H1 (cell line): ENCODE results near the gene TRIM41. TPM values are rescaled to one million over a fixed set of nuclear protein-coding genes. Genes with fewer than 3 reads are reported as not detected.

Experiments
- CTCF ChIA-PET: fragments of 300-600 bp; sonication (Branson Sonifier 250); formaldehyde crosslinking; loops from one replicate; lab custom pipeline; 2021; ENCODE audit not compliant: partially characterized antibody; lab: Charles Lee
- POLR2A ChIA-PET: fragments of 300-600 bp; sonication (Branson Sonifier 250); formaldehyde crosslinking; loops from one replicate; lab custom pipeline; 2021; ENCODE audit warnings: inconsistent platforms; ENCODE audit not compliant: partially characterized antibody; lab: Charles Lee
- DNase-seq, 2 experiments: peaks; one replicate each; pipeline versions ENCODE4 v3.0.0 to v3.0.0-alpha.2; 2010 to 2022; ENCODE audit warnings: low spot score in 2 of 2, low read depth in 1 of 2, mixed read lengths in 1 of 2
- FAIRE-seq: peaks from 2 replicates; lab custom pipeline; 2011; peaks lifted over from hg19 to GRCh38; lab: Jason Lieb, UNC
- H2AFZ ChIP-seq: 2 replicates; pipeline ENCODE4 v1.8.1; 2012; ENCODE audit warnings: low read length, inconsistent platforms
- H2AK5ac ChIP-seq: 2 replicates; pipeline ENCODE4 v1.6.1; 2013; ENCODE audit warnings: low read depth, low read length
- H2BK120ac ChIP-seq: replicated peaks from 2 replicates; pipeline ENCODE3; 2013; ENCODE audit warnings: low read depth, low read length, inconsistent platforms
- H2BK12ac ChIP-seq: 2 replicates; pipeline ENCODE4 v1.6.1; 2013; ENCODE audit warnings: low read depth, low read length
- H2BK15ac ChIP-seq: 2 replicates; pipeline ENCODE4 v1.6.1; 2013; ENCODE audit warnings: low read length
- H2BK20ac ChIP-seq: 2 replicates; pipeline ENCODE4 v1.6.1; 2013; ENCODE audit warnings: low read length
- H2BK5ac ChIP-seq: 2 replicates; pipeline ENCODE4 v1.6.1; 2013; ENCODE audit warnings: low read depth, low read length
- H3K14ac ChIP-seq: 2 replicates; pipeline ENCODE4 v1.6.1; 2013; ENCODE audit warnings: inconsistent platforms; ENCODE audit not compliant: insufficient read length
- H3K18ac ChIP-seq: 2 replicates; pipeline ENCODE4 v1.6.1; 2013; ENCODE audit warnings: low read length; ENCODE audit errors: extremely low read depth
- H3K23ac ChIP-seq: 2 replicates; pipeline ENCODE4 v1.6.1; 2013; ENCODE audit warnings: inconsistent platforms; ENCODE audit not compliant: insufficient read length
- H3K23me2 ChIP-seq: 2 replicates; pipeline ENCODE4 v1.6.1; 2013; ENCODE audit warnings: low read depth, low read length
- H3K27ac ChIP-seq: 2 replicates; pipeline ENCODE4 v1.6.1; 2011; ENCODE audit warnings: low read depth, low read length, inconsistent platforms
- H3K27me3 ChIP-seq, 4 experiments: replicated peaks in 1 of 4; 1 replicate in 1 of 4; 2 replicates in 3 of 4; pipeline versions ENCODE4 v1.6.1 to v1.8.1; 2011 to 2013; ENCODE audit warnings: low read length in 3 of 4, mild to moderate bottlenecking in 3 of 4, inconsistent platforms in 2 of 4, mixed read lengths in 2 of 4, moderate library complexity in 1 of 4; ENCODE audit not compliant: control insufficient read depth in 3 of 4, insufficient read depth in 3 of 4; ENCODE audit errors: extremely low read depth in 1 of 4
- H3K36me3 ChIP-seq, 4 experiments: 2 replicates each; pipeline versions ENCODE4 v1.6.1 to v1.8.1; 2011 to 2013; ENCODE audit warnings: mild to moderate bottlenecking in 4 of 4, low read length in 3 of 4, moderate library complexity in 2 of 4, control low read depth in 1 of 4, inconsistent platforms in 1 of 4; ENCODE audit not compliant: insufficient read depth in 4 of 4, control insufficient read depth in 2 of 4
- H3K4ac ChIP-seq: replicated peaks from 2 replicates; pipeline ENCODE3; 2013; ENCODE audit warnings: low read length, low read depth, mixed read lengths, inconsistent platforms; ENCODE audit not compliant: insufficient read length
- H3K4me1 ChIP-seq, 4 experiments: replicated peaks in 1 of 4; 1 replicate in 1 of 4; 2 replicates in 3 of 4; pipeline versions ENCODE4 v1.6.1 to v1.8.1; 2011 to 2013; ENCODE audit warnings: low read length in 3 of 4, inconsistent platforms in 2 of 4, mixed read lengths in 1 of 4; ENCODE audit not compliant: insufficient read depth in 4 of 4, control insufficient read depth in 3 of 4
- H3K4me2 ChIP-seq, 2 experiments: 2 replicates each; pipeline versions ENCODE4 v1.6.1 to v1.8.1; 2011 to 2013; ENCODE audit warnings: low read depth in 2 of 2, low read length in 2 of 2, control low read depth in 1 of 2, inconsistent platforms in 1 of 2, mild to moderate bottlenecking in 1 of 2; ENCODE audit not compliant: insufficient read depth in 1 of 2
- H3K4me3 ChIP-seq, 4 experiments: fragments of 200-600, 300-600 bp in 1 of 4; sonication (generic), shearing (Covaris generic), sonication (Bioruptor Twin) in 1 of 4; 2 replicates each; pipeline versions ENCODE4 v1.5.1 to v1.8.1; 2011 to 2016; ENCODE audit warnings: low read length in 4 of 4, low read depth in 3 of 4, control low read depth in 2 of 4, inconsistent platforms in 2 of 4, mild to moderate bottlenecking in 2 of 4, mixed read lengths in 1 of 4, moderate library complexity in 1 of 4; ENCODE audit not compliant: insufficient read depth in 2 of 4; ENCODE audit errors: extremely low read depth in 1 of 4
- H3K56ac ChIP-seq: replicated peaks from 2 replicates; pipeline ENCODE3; 2013; ENCODE audit warnings: low read depth, mild to moderate bottlenecking, mixed read lengths, low read length, inconsistent platforms; ENCODE audit not compliant: insufficient read length
- H3K79me1 ChIP-seq: 2 replicates; pipeline ENCODE4 v1.6.1; 2013; ENCODE audit warnings: low read depth, low read length, control low read depth
- H3K79me2 ChIP-seq, 2 experiments: 2 replicates each; pipeline versions ENCODE4 v1.6.1 to v1.8.1; 2012 to 2013; ENCODE audit warnings: low read length in 2 of 2, mild to moderate bottlenecking in 2 of 2, inconsistent platforms in 1 of 2; ENCODE audit not compliant: insufficient read depth in 2 of 2, control insufficient read depth in 1 of 2
- H3K9ac ChIP-seq, 4 experiments: replicated peaks in 1 of 4; 1 replicate in 1 of 4; 2 replicates in 3 of 4; pipeline versions ENCODE4 v1.6.1 to v1.8.1; 2011 to 2013; ENCODE audit warnings: low read depth in 3 of 4, low read length in 3 of 4, control low read depth in 2 of 4, mild to moderate bottlenecking in 2 of 4, moderate library complexity in 2 of 4, inconsistent platforms in 1 of 4; ENCODE audit errors: extremely low read depth in 1 of 4
- H3K9me3 ChIP-seq, 2 experiments: 2 replicates each; pipeline versions ENCODE4 v1.6.1 to v1.8.1; 2012 to 2013; ENCODE audit warnings: mild to moderate bottlenecking in 2 of 2, moderate library complexity in 2 of 2, control low read depth in 1 of 2, inconsistent platforms in 1 of 2, low read depth in 1 of 2, low read length in 1 of 2, mixed read lengths in 1 of 2; ENCODE audit not compliant: insufficient read depth in 2 of 2
- H4K20me1 ChIP-seq, 2 experiments: replicated peaks in 1 of 2; 2 replicates each; pipeline versions ENCODE3 to v1.8.1; 2011 to 2013; ENCODE audit warnings: inconsistent platforms in 2 of 2, low read length in 2 of 2, mild to moderate bottlenecking in 1 of 2; ENCODE audit not compliant: insufficient read depth in 2 of 2, control insufficient read depth in 1 of 2
- H4K5ac ChIP-seq: 2 replicates; pipeline ENCODE4 v1.6.1; 2013; ENCODE audit warnings: low read length, low read depth, mixed read lengths, inconsistent platforms; ENCODE audit not compliant: insufficient read length
- H4K8ac ChIP-seq: 2 replicates; pipeline ENCODE4 v1.8.0; 2013; ENCODE audit warnings: mild to moderate bottlenecking, moderate library complexity, low read length, inconsistent platforms; ENCODE audit not compliant: insufficient read depth; ENCODE audit errors: extremely low read depth
- H4K91ac ChIP-seq: replicated peaks from 2 replicates; pipeline ENCODE3; 2013; ENCODE audit warnings: low read length, mixed read lengths, inconsistent platforms; ENCODE audit not compliant: insufficient read length
- ATF2 ChIP-seq: IDR thresholded peaks from 2 replicates; pipeline ENCODE4 v1.6.1; 2012; ENCODE audit warnings: low read length, inconsistent platforms
- ATF3 ChIP-seq: IDR thresholded peaks from 2 replicates; pipeline ENCODE4 v1.6.1; 2011; ENCODE audit warnings: low read depth, mild to moderate bottlenecking, low read length; ENCODE audit not compliant: insufficient read depth
- CTBP2 ChIP-seq: IDR thresholded peaks from 2 replicates; pipeline ENCODE4 v1.7.0; 2011; ENCODE audit warnings: borderline replicate concordance, mild to moderate bottlenecking, moderate library complexity, mixed read lengths, low read length; ENCODE audit not compliant: insufficient read depth, insufficient read length
- KDM5A ChIP-seq: fragments of 200-600 bp; IDR thresholded peaks from 2 replicates; pipeline ENCODE4 v1.7.1; 2012; ENCODE audit warnings: mild to moderate bottlenecking, low read length, inconsistent platforms, mixed read lengths
- PHF8 ChIP-seq: fragments of 200-600 bp; sonication (generic); conservative IDR thresholded peaks from 2 replicates; pipeline ENCODE4 v1.7.1; 2012; ENCODE audit warnings: low read depth, mild to moderate bottlenecking, inconsistent platforms, low read length, moderate library complexity
- POLR2A ChIP-seq, 2 experiments: IDR thresholded peaks; 1 replicate in 1 of 2; 2 replicates in 1 of 2; pipeline ENCODE4 v1.6.1; 2011; ENCODE audit warnings: low read depth in 2 of 2, low read length in 2 of 2, mild to moderate bottlenecking in 2 of 2; ENCODE audit errors: control extremely low read depth in 1 of 2
- POLR2AphosphoS5 ChIP-seq: IDR thresholded peaks from 2 replicates; pipeline ENCODE4 v1.6.1; 2011; ENCODE audit warnings: low read depth, low read length
- SUZ12 ChIP-seq: fragments of 200-600 bp; sonication (generic); IDR thresholded peaks from 2 replicates; pipeline ENCODE4 v1.6.1; 2012; ENCODE audit warnings: mild to moderate bottlenecking, inconsistent platforms, low read length, moderate library complexity, mixed read lengths
- TEAD4 ChIP-seq: IDR thresholded peaks from 2 replicates; pipeline ENCODE4 v1.6.1; 2012; ENCODE audit warnings: low read depth, low read length, inconsistent platforms, mixed read lengths
- YY1 ChIP-seq: IDR thresholded peaks from 2 replicates; pipeline ENCODE4 v1.6.1; 2011; ENCODE audit warnings: low read depth, mild to moderate bottlenecking, low read length
- WGBS, 2 experiments: shearing (Covaris generic) in 1 of 2; methylation state at CpG; one replicate each; pipeline versions ENCODE4 v1.1.6 to v1.1.7; 2013 to 2015; ENCODE audit warnings: low lambda C conversion rate in 2 of 2, mixed read lengths in 2 of 2, inconsistent platforms in 1 of 2, low coverage in 1 of 2, missing lambda C conversion rate in 1 of 2; ENCODE audit not compliant: insufficient replicate concordance in 2 of 2, insufficient coverage in 1 of 2, insufficient read length in 1 of 2; ENCODE audit errors: extremely low coverage in 1 of 2, missing lambda C conversion rate in 1 of 2; 5-methylcytosine and 5-hydroxymethylcytosine counted together
- polyA plus RNA-seq, 7 experiments: library from polyadenylated mRNA; depleted of rRNA in 3 of 7; stranded (reverse) in 5 of 7; unstranded in 2 of 7; fragments of >200 nt in 5 of 7; fragments of 200-250 nt in 2 of 7; gene quantifications; 1 replicate in 5 of 7; 2 replicates in 1 of 7; 4 replicates in 1 of 7; pipeline versions ENCODE4 v1.2.1 to v1.2.3, GENCODE V29; 2011 to 2013; ENCODE audit warnings: missing spikeins in 2 of 7, mixed read lengths in 2 of 7
- total RNA-seq: library from RNA; stranded (reverse); fragmentation: NEBNext Ultra II Directional; extraction: Animal tissue kit (Norgen Biotek cat#: 25700); gene quantifications from 2 replicates; pipeline ENCODE4 v1.2.1, GENCODE V29; 2021

TRIM41 gene
- total and polyA plus RNA-seq, 2 of the 8 experiments (the other 6 are each of a cell fraction or from before 2014, with no cell fraction given), result 12.9 to 21.6 TPM

- no peak overlapping the region for H3K56ac ChIP-seq
- H3K4me2 ChIP-seq, result peak overlapping the region; percentile 64 to 96
- H3K4me3 ChIP-seq, result peak overlapping the region; percentile 62 to 81 (median 76); a peak in 7 of 8 replicates
- peaks cover 15 to 40% (median 23%) of the 10 kb centered on the region in 4 experiments for H3K27me3 ChIP-seq
- no peak overlapping the region for H2BK12ac ChIP-seq
- H2AK5ac ChIP-seq, result no peak overlapping the region
- DNase-seq (no peak), FAIRE-seq (no peak)
- CTCF ChIA-PET, result interaction anchor here (1.0 to 12.3 kb wide), 6 partner anchors 7 to 28 kb away, joined by 3 to 197 read pairs (median 4); partner anchors contain the start of gene TRIM7
- H3K27ac ChIP-seq, result no peak overlapping the region
- H3K9ac ChIP-seq, result no peak overlapping the region
- H3K23ac ChIP-seq, result no peak overlapping the region
- no peaks in the 10 kb centered on the region for H3K9me3 ChIP-seq
- H2BK20ac ChIP-seq, result no peak overlapping the region
- WGBS, 2 experiments, result 66% methylated on average over 12 of the region's 12 CpGs; no CpG with 5 or more reads in 1 of the 2 experiments
- no peak overlapping the region for H2BK5ac ChIP-seq
- no peaks in the 10 kb centered on the region for H3K79me2 ChIP-seq
- no peak overlapping the region; the same call in 1 of the 2 replicates for H3K18ac ChIP-seq
- H2AFZ ChIP-seq, result no peak overlapping the region
- peaks cover 4% of the 10 kb centered on the region in 2 experiments for H4K20me1 ChIP-seq
- peaks cover 0 to 15% (median 7%) of the 10 kb centered on the region in 4 experiments; a peak in 6 of 7 replicates for H3K4me1 ChIP-seq
- no peak overlapping the region for H2BK15ac ChIP-seq
- H3K4ac ChIP-seq, result no peak overlapping the region
- H4K8ac ChIP-seq, result no peak overlapping the region
- POLR2A ChIA-PET, result interaction anchor here (0.9 to 11.9 kb wide), 12 partner anchors 12 to 88 kb away, joined by 3 to 90 read pairs (median 4); partner anchors contain the start of genes RACK1, TRIM41 and TRIM7
- H3K36me3 ChIP-seq, result no peaks in the 10 kb centered on the region
- H3K79me1 ChIP-seq, result no peaks in the 10 kb centered on the region
- peaks cover 36% of the 10 kb centered on the region for H3K23me2 ChIP-seq
- no peak overlapping the region for H2BK120ac ChIP-seq
- H4K91ac ChIP-seq, result no peak overlapping the region
- H4K5ac ChIP-seq, result no peak overlapping the region
- H3K14ac ChIP-seq, result no peak overlapping the region
- TF ChIP-seq POLR2A (IDR thresholded peaks at IDR 0.05; ENCODE audit: control extremely low read depth in 1 of 2, low read depth in 2 of 2, low read length in 2 of 2), result no peak
- no peak for TF ChIP-seq ATF3
- TF ChIP-seq CTBP2, result no peak
- TF ChIP-seq POLR2AphosphoS5, result no peak
- TF ChIP-seq YY1, result no peak
- TF ChIP-seq PHF8, result no peak
- TF ChIP-seq ATF2, result no peak
- TF ChIP-seq KDM5A, result no peak
- no peak for TF ChIP-seq SUZ12
- TF ChIP-seq TEAD4, result no peak
These were observed 30.6 kb upstream of the TRIM41 start for GRCh38 chr5:181192337-181193046.
